ENCODE results near the gene COX10.
"Not testable (repeated sequence)": the region's sequence is repeated elsewhere in the genome, so short reads cannot be mapped to it uniquely, and the experiment has no call there.

GRCh38 chr17:14186443-14186842, 117.1 kb downstream of the COX10 start:
- not testable (repeated sequence) for TF ChIP-seq EZH2 (IDR thresholded peaks at IDR 0.05; ENCODE audit: insufficient read depth, poor library complexity, severe bottlenecking); EZH2phosphoT487 (IDR thresholded peaks at IDR 0.05; ENCODE audit: insufficient read depth, low read depth)

Measured in GM23248 (cell line).